Neural cell (in vitro differentiated cells): ENCODE data around the gene CCNH. TPM values are rescaled to one million over a fixed set of nuclear protein-coding genes. Genes with fewer than 3 reads are reported as not detected.

Experiments used
- H2AFZ ChIP-seq: fragments of 200-600, 300-800 bp; sonication (generic), shearing (Covaris generic); 2 replicates; pipeline ENCODE4 v1.6.0; 2014; ENCODE audit warnings: low read depth, mild to moderate bottlenecking, antibody characterized with exemption, low read length, moderate library complexity
- H3F3A ChIP-seq: fragments of 200-600 bp; shearing (Covaris generic); 2 replicates; pipeline ENCODE4 v1.6.1; 2016; ENCODE audit warnings: mild to moderate bottlenecking, moderate library complexity, mixed read lengths, antibody characterized with exemption, low read length; ENCODE audit not compliant: insufficient read depth, poor library complexity, severe bottlenecking
- H3K27ac ChIP-seq: fragments of 200-600, 300-800 bp; sonication (generic), shearing (Covaris generic); 2 replicates; pipeline ENCODE4 v1.5.1; 2014; ENCODE audit warnings: mild to moderate bottlenecking, low read length, moderate library complexity
- H3K27me3 ChIP-seq: fragments of 300-800, 200-600 bp; sonication (generic), shearing (Covaris generic); 2 replicates; pipeline ENCODE4 v1.6.0; 2014; ENCODE audit warnings: mild to moderate bottlenecking, low read depth, low read length, moderate library complexity; ENCODE audit not compliant: insufficient read depth
- H3K36me3 ChIP-seq: fragments of 300-800, 200-600 bp; sonication (generic), shearing (Covaris generic); 2 replicates; pipeline ENCODE4 v1.5.1; 2014; ENCODE audit warnings: mild to moderate bottlenecking, antibody characterized with exemption, low read length, moderate library complexity; ENCODE audit not compliant: insufficient read depth
- H3K4me2 ChIP-seq: fragments of 300-800, 200-600 bp; sonication (generic), shearing (Covaris generic); 2 replicates; pipeline ENCODE4 v1.6.0; 2014; ENCODE audit warnings: mild to moderate bottlenecking, low read length
- H3K4me3 ChIP-seq: fragments of 300-800, 200-600 bp; sonication (generic), shearing (Covaris generic); 2 replicates; pipeline ENCODE4 v1.5.1; 2014; ENCODE audit warnings: mild to moderate bottlenecking, low read length, moderate library complexity
- H3K79me2 ChIP-seq: fragments of 200-600 bp; shearing (Covaris generic); replicated peaks from 2 replicates; pipeline ENCODE4 v1.6.0; 2014; ENCODE audit warnings: mild to moderate bottlenecking, low read length, moderate library complexity; ENCODE audit not compliant: insufficient read depth
- H3K9ac ChIP-seq: fragments of 300-800, 200-600 bp; sonication (generic), shearing (Covaris generic); 2 replicates; pipeline ENCODE4 v1.6.1; 2016; ENCODE audit warnings: mild to moderate bottlenecking, low read length, mixed read lengths
- H3K9me2 ChIP-seq: fragments of 200-600 bp; shearing (Covaris generic); 2 replicates; pipeline ENCODE4 v1.6.1; 2016; ENCODE audit warnings: mild to moderate bottlenecking, low read length, mixed read lengths; ENCODE audit not compliant: insufficient read depth
- H3K9me3 ChIP-seq: fragments of 200-600, 300-800 bp; sonication (generic), shearing (Covaris generic); 2 replicates; pipeline ENCODE4 v1.6.1; 2016; ENCODE audit warnings: mild to moderate bottlenecking, mixed run types, low read length, moderate library complexity, mixed read lengths
- H4K20me1 ChIP-seq: fragments of 200-600 bp; shearing (Covaris generic); 2 replicates; pipeline ENCODE4 v1.6.1; 2016; ENCODE audit warnings: mild to moderate bottlenecking, mixed run types; ENCODE audit not compliant: insufficient read depth
- EP300 ChIP-seq: fragments of 450-650 bp; conservative IDR thresholded peaks from 2 replicates; pipeline ENCODE4 v1.6.1; 2014; ENCODE audit warnings: antibody characterized with exemption, mild to moderate bottlenecking, moderate library complexity; ENCODE audit not compliant: poor library complexity, severe bottlenecking
- EZH2 ChIP-seq: fragments of 200-600, 300-800 bp; shearing (Covaris generic), sonication (generic); IDR thresholded peaks from 2 replicates; pipeline ENCODE4 v1.6.1; 2014; ENCODE audit warnings: antibody characterized with exemption, low read length, borderline replicate concordance, mild to moderate bottlenecking; ENCODE audit not compliant: insufficient read depth, poor library complexity, severe bottlenecking
- MXI1 ChIP-seq: fragments of 450-650 bp; conservative IDR thresholded peaks from 2 replicates; pipeline ENCODE4 v1.6.1; 2014; ENCODE audit warnings: antibody characterized with exemption, mild to moderate bottlenecking; ENCODE audit not compliant: poor library complexity, severe bottlenecking
- POLR2AphosphoS5 ChIP-seq: IDR thresholded peaks from 2 replicates; pipeline ENCODE4 v1.6.1; 2012
- RAD21 ChIP-seq: fragments of 450-650 bp; conservative IDR thresholded peaks from 2 replicates; pipeline ENCODE4 v1.6.1; 2014; ENCODE audit warnings: antibody characterized with exemption, mild to moderate bottlenecking, moderate library complexity
- SMC3 ChIP-seq: fragments of 450-650 bp; conservative IDR thresholded peaks from 2 replicates; pipeline ENCODE4 v1.6.1; 2014; ENCODE audit warnings: antibody characterized with exemption, mild to moderate bottlenecking, moderate library complexity; ENCODE audit not compliant: poor library complexity
- TAF1 ChIP-seq: IDR thresholded peaks from 2 replicates; pipeline ENCODE4 v1.6.1; 2012; ENCODE audit warnings: low read depth
- polyA plus RNA-seq: library from polyadenylated mRNA; depleted of rRNA; stranded (reverse); fragments of >200 nt; gene quantifications from 2 replicates; pipeline ENCODE4 v1.2.3, GENCODE V29; 2014
- TF ChIP-seq, protein P1 (sequence below): fragments of 450-650 bp; IDR thresholded peaks from 2 replicates; pipeline ENCODE4 v1.5.1; 2014; ENCODE audit warnings: antibody characterized with exemption, mild to moderate bottlenecking, moderate library complexity; ENCODE audit not compliant: poor library complexity, severe bottlenecking
- TF ChIP-seq, protein P2 (sequence below): IDR thresholded peaks from 2 replicates; pipeline ENCODE4 v1.6.1; 2012; ENCODE audit warnings: borderline replicate concordance

Gene CCNH
- polyA plus RNA-seq, 1 donor from 2014 or later: 127 TPM

DNA sequence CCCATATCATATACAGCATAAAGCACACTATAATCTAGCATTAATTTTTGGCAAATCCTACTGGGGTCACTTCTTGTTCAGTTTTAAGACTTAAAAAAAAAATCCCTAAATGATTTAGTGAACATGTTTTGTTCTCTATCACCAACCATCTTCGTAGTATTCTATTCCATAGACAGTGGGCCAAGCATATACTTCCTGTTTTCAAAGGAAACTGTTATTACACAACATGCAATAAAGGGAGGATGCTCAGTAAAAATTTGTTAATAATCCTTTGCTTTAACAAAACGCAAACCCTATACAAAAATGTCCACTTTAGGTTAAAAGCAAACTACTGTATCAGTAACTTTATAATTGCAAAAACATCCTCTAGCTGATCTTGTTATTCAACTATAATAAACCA is 13.0 kb downstream of the CCNH start:
- Histone ChIP-seq H3K79me2 (peaks cover 3% of the 10 kb centered on the region), H3K9me2 (no peaks in the 10 kb centered on the region), H3K36me3 (peaks cover 19% of the 10 kb centered on the region), H3K27me3 (no peaks in the 10 kb centered on the region), H3K4me3 (no peak overlapping the region), H3K4me2 (no peak overlapping the region), H3K9me3 (peaks cover 4% of the 10 kb centered on the region), H3F3A (no peaks in the 10 kb centered on the region), H3K27ac (no peak overlapping the region), H3K9ac (no peak overlapping the region), H4K20me1 (no peaks in the 10 kb centered on the region), H2AFZ (no peak overlapping the region)
- TF ChIP-seq, protein P1, sequence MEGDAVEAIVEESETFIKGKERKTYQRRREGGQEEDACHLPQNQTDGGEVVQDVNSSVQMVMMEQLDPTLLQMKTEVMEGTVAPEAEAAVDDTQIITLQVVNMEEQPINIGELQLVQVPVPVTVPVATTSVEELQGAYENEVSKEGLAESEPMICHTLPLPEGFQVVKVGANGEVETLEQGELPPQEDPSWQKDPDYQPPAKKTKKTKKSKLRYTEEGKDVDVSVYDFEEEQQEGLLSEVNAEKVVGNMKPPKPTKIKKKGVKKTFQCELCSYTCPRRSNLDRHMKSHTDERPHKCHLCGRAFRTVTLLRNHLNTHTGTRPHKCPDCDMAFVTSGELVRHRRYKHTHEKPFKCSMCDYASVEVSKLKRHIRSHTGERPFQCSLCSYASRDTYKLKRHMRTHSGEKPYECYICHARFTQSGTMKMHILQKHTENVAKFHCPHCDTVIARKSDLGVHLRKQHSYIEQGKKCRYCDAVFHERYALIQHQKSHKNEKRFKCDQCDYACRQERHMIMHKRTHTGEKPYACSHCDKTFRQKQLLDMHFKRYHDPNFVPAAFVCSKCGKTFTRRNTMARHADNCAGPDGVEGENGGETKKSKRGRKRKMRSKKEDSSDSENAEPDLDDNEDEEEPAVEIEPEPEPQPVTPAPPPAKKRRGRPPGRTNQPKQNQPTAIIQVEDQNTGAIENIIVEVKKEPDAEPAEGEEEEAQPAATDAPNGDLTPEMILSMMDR: no peak
- TF ChIP-seq RAD21 (no peak), SMC3 (no peak), EZH2 (no peak), MXI1 (no peak), EP300 (no peak), TAF1 (no peak), POLR2AphosphoS5 (no peak)

DNA sequence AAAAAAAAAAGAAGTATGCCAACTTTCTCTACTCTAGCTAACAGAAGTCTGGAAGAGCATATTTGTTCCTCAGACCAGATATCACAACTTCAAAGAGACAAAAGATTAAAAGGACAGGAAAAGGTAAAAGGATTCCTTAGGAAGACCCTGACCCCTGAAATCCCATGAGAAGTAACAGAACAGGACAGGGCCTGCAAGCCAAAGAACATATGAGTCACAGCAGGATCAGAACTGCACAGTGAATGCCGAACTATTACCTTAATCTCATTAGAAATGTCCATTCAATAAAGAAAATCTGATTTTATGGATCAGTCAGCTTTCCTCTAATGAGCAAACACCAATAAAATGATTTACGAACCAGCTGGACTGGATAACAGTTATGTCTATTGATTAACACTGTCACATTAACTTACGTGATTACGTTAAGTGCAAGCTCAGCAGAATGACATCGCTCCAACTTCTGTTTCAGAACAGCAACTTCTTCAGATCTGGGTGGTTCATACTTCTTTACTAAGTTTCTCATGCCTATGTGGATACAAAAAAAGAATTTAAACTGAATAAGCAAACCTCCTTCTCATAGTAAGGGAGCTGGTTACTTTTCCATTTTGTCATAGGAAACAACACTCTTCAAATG is 13.6 kb downstream of the CCNH start:
- H3K4me2 ChIP-seq: no peak overlapping the region
- peaks cover 19% of the 10 kb centered on the region for H3K36me3 ChIP-seq
- H3F3A ChIP-seq: no peaks in the 10 kb centered on the region
- peaks cover 4% of the 10 kb centered on the region for H3K9me3 ChIP-seq
- peaks cover 3% of the 10 kb centered on the region for H3K79me2 ChIP-seq
- no peak overlapping the region for H3K9ac ChIP-seq
- no peak overlapping the region for H2AFZ ChIP-seq
- no peaks in the 10 kb centered on the region for H4K20me1 ChIP-seq
- TF ChIP-seq RAD21 (no peak), POLR2AphosphoS5 (no peak), EZH2 (no peak), MXI1 (no peak), TAF1 (no peak), EP300 (no peak), SMC3 (no peak)
- TF ChIP-seq, protein P1: no peak
- TF ChIP-seq, protein P2, sequence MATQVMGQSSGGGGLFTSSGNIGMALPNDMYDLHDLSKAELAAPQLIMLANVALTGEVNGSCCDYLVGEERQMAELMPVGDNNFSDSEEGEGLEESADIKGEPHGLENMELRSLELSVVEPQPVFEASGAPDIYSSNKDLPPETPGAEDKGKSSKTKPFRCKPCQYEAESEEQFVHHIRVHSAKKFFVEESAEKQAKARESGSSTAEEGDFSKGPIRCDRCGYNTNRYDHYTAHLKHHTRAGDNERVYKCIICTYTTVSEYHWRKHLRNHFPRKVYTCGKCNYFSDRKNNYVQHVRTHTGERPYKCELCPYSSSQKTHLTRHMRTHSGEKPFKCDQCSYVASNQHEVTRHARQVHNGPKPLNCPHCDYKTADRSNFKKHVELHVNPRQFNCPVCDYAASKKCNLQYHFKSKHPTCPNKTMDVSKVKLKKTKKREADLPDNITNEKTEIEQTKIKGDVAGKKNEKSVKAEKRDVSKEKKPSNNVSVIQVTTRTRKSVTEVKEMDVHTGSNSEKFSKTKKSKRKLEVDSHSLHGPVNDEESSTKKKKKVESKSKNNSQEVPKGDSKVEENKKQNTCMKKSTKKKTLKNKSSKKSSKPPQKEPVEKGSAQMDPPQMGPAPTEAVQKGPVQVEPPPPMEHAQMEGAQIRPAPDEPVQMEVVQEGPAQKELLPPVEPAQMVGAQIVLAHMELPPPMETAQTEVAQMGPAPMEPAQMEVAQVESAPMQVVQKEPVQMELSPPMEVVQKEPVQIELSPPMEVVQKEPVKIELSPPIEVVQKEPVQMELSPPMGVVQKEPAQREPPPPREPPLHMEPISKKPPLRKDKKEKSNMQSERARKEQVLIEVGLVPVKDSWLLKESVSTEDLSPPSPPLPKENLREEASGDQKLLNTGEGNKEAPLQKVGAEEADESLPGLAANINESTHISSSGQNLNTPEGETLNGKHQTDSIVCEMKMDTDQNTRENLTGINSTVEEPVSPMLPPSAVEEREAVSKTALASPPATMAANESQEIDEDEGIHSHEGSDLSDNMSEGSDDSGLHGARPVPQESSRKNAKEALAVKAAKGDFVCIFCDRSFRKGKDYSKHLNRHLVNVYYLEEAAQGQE: no peak
- H3K4me3 ChIP-seq: no peak overlapping the region
- H3K27ac ChIP-seq: no peak overlapping the region
- no peaks in the 10 kb centered on the region for H3K9me2 ChIP-seq
- no peaks in the 10 kb centered on the region for H3K27me3 ChIP-seq
